Esophagus squamous epithelium (tissue), 4 donors: ENCODE data around the gene EXOSC9.

Source experiments
- CTCF ChIP-seq, 6 experiments: fragments of 450-650 bp in 4 of 6; fragments of 200-600 bp in 2 of 6; sonication (generic) in 2 of 6; IDR thresholded peaks; one replicate each; pipeline ENCODE4 v1.5.1; 2016 to 2019; ENCODE audit warnings: antibody characterized with exemption in 6 of 6, mild to moderate bottlenecking in 4 of 6, moderate library complexity in 4 of 6
- POLR2A ChIP-seq, 4 donors: fragments of 450-650 bp; IDR thresholded peaks; one replicate each; pipeline ENCODE4 v1.6.1; 2017; ENCODE audit warnings: antibody characterized with exemption in 4 of 4, mild to moderate bottlenecking in 4 of 4, moderate library complexity in 3 of 4

GRCh38 chr4:121800638-121800960 lies 524 bp upstream of the EXOSC9 start:
- TF ChIP-seq CTCF (IDR thresholded peaks at IDR 0.05) (no peak), POLR2A (IDR thresholded peaks at IDR 0.05) (no peak)
